Measurements from ENCODE around the gene MUC5AC. TPM values are rescaled to one million over a fixed set of nuclear protein-coding genes. Genes with fewer than 3 reads are reported as not detected.

MUC5AC gene
- total RNA-seq, 2 experiments from 2014 or later, result not detected

DNA sequence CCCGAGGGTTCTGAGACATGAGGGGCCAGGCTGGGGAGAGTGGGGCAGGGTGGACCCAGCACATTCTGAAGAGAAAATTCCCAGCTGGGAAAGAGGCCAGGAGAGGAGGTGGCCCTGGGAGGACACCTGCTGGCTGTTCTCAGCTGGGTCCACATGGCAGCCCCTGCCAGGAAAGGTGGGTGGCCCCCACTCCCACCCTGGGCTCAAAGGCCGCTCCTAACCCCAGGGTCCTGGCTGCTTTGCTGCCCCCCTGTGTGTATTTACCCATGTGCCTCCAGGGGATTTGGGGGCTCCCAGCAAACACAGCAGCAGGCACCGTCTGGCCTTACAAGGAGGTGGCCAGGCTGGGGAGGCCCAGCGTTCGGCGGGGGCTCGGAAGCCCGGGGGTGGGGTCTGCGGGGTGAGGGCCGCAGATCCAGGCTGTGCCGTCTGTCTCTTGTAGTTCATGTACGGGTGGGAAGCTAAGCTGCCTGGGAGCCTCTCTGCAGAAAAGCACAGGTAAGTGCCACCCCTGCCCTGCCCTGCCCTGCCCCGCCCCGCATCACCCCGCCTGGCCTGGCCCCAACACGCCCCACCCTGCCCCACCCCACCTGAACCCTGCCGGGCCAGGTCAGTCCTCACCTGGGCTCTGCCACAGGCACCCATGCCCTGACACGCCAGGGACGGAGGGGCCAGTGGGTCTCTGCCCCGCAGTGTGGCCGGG is 75.7 kb downstream of the MUC5AC start:
- no peak for ATAC-seq
- no peak for DNase-seq
- intact Hi-C loops (cut with micrococcal nuclease), result no loop called here
- H3K27ac Mint-ChIP-seq, result no peak overlapping the region
- no peaks in the 10 kb centered on the region for H3K36me3 Mint-ChIP-seq (ENCODE audit: low read depth)
- POLR2A ChIA-PET, result no interaction called here
- no peak overlapping the region for H3K4me3 Mint-ChIP-seq
- TF ChIP-seq, protein P1, sequence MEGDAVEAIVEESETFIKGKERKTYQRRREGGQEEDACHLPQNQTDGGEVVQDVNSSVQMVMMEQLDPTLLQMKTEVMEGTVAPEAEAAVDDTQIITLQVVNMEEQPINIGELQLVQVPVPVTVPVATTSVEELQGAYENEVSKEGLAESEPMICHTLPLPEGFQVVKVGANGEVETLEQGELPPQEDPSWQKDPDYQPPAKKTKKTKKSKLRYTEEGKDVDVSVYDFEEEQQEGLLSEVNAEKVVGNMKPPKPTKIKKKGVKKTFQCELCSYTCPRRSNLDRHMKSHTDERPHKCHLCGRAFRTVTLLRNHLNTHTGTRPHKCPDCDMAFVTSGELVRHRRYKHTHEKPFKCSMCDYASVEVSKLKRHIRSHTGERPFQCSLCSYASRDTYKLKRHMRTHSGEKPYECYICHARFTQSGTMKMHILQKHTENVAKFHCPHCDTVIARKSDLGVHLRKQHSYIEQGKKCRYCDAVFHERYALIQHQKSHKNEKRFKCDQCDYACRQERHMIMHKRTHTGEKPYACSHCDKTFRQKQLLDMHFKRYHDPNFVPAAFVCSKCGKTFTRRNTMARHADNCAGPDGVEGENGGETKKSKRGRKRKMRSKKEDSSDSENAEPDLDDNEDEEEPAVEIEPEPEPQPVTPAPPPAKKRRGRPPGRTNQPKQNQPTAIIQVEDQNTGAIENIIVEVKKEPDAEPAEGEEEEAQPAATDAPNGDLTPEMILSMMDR (IDR thresholded peaks at IDR 0.05), result no peak
- no peaks in the 10 kb centered on the region for H3K27me3 Mint-ChIP-seq
- no peaks in the 10 kb centered on the region for H3K9me3 Mint-ChIP-seq
- H3K4me1 Mint-ChIP-seq (ENCODE audit: low read depth), result no peaks in the 10 kb centered on the region
- CTCF ChIA-PET, result no interaction called here

DNA sequence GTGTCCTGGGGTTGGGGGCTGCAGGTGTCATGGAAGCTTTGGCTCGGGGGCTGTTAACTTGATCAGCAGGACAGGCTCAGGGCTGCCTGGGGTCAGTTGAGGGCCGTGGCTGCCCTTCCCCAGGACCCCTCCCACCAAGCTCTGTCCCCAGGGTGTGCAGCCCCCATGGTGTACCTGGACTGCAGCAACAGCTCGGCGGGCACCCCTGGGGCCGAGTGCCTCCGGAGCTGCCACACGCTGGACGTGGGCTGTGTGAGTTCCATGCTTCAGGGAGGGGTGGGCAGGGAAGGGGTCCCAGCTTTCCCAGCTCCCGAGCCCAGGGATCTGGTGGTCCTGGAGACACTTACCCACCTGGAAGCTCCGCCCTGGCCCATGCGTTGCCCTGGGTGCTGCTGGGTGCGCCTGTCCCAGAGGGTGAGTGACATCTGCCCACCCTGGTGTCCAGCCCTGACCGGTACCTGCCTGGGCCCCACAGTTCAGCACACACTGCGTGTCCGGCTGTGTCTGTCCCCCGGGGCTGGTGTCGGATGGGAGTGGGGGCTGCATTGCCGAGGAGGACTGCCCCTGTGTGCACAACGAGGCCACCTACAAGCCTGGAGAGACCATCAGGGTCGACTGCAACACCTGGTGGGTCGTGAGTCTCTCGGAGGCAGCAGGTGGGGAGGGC is 76.4 kb downstream of the MUC5AC start:
- TF ChIP-seq, protein P1 (IDR thresholded peaks at IDR 0.05), result no peak
- no peaks in the 10 kb centered on the region for H3K27me3 Mint-ChIP-seq
- no peak overlapping the region for H3K27ac Mint-ChIP-seq
- POLR2A ChIA-PET, result no interaction called here
- DNase-seq, result no peak
- no peaks in the 10 kb centered on the region for H3K36me3 Mint-ChIP-seq (ENCODE audit: low read depth)
- CTCF ChIA-PET, result no interaction called here
- no peak for ATAC-seq
- H3K4me1 Mint-ChIP-seq (ENCODE audit: low read depth), result no peaks in the 10 kb centered on the region
- H3K9me3 Mint-ChIP-seq, result no peaks in the 10 kb centered on the region
- intact Hi-C loops (cut with micrococcal nuclease), result no loop called here
- no peak overlapping the region for H3K4me3 Mint-ChIP-seq

DNA sequence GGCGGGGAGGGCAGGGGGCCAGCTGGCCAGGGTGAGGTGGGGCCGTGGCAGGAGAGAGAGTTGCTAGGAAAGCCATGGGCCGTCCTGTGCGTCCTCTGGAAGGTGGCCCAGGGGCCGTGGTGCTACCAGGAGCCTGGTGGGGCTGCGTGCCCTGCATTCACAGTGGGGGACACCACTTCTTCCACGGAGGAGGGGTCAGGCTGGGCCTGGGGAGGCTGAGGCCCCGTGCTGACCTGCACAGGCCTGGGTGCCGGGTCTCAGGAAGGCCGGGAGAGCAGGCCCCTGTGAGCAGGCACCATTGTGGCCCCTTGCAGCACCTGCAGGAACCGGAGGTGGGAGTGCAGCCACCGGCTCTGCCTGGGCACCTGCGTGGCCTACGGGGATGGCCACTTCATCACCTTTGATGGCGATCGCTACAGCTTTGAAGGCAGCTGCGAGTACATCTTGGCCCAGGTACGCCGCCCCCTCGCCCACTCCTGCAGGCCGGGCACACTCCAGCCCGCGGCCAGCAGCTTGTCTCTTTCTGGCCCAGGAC is 77.1 kb downstream of the MUC5AC start:
- TF ChIP-seq, protein P1 (IDR thresholded peaks at IDR 0.05), result no peak
- H3K27ac Mint-ChIP-seq, result no peak overlapping the region
- no peaks in the 10 kb centered on the region for H3K27me3 Mint-ChIP-seq
- H3K36me3 Mint-ChIP-seq (ENCODE audit: low read depth), result no peaks in the 10 kb centered on the region
- POLR2A ChIA-PET, result no interaction called here
- H3K4me3 Mint-ChIP-seq, result no peak overlapping the region
- H3K9me3 Mint-ChIP-seq, result no peaks in the 10 kb centered on the region
- ATAC-seq (no peak), DNase-seq (no peak)
- intact Hi-C loops (cut with micrococcal nuclease), result no loop called here
- no peaks in the 10 kb centered on the region for H3K4me1 Mint-ChIP-seq (ENCODE audit: low read depth)
- CTCF ChIA-PET, result no interaction called here

DNA sequence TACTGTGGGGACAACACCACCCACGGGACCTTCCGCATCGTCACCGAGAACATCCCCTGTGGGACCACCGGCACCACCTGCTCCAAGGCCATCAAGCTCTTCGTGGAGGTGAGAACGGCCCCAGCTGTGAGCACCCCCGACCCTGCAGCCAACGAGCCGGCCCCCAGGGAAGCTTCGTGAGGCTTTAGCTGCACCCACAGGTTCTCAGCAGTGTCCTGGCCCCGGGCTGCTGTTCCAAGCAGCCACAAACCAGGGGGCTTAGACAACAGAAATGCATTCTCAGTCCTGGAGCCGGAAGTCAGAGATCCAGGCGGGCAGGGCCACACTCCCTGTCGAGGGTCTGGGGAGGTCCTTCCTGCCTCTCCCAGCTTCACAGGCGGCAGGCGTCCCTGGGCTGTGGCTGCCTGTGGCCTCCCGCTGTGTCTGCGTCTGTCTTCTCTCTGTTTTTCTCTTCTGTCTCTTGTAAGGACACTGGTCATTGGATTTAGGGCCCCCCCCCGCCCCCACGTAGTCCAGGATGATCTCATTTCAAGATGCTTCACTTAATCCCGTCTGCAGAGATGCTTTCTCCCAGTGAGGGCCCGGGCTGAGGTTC is 77.7 kb downstream of the MUC5AC start:
- POLR2A ChIA-PET, result no interaction called here
- H3K9me3 Mint-ChIP-seq, result no peaks in the 10 kb centered on the region
- TF ChIP-seq, protein P1 (IDR thresholded peaks at IDR 0.05), result no peak
- H3K36me3 Mint-ChIP-seq (ENCODE audit: low read depth), result no peaks in the 10 kb centered on the region
- H3K4me3 Mint-ChIP-seq, result no peak overlapping the region
- no peak for ATAC-seq
- H3K4me1 Mint-ChIP-seq (ENCODE audit: low read depth), result no peaks in the 10 kb centered on the region
- intact Hi-C loops (cut with micrococcal nuclease), result no loop called here
- no peaks in the 10 kb centered on the region for H3K27me3 Mint-ChIP-seq
- no peak for DNase-seq
- no peak overlapping the region for H3K27ac Mint-ChIP-seq
- CTCF ChIA-PET, result no interaction called here

GRCh38 chr11:1235901-1236315 is 78.2 kb downstream of the MUC5AC start:
- intact Hi-C loops (cut with micrococcal nuclease), result no loop called here
- TF ChIP-seq, protein P1 (IDR thresholded peaks at IDR 0.05), result no peak
- no peaks in the 10 kb centered on the region for H3K9me3 Mint-ChIP-seq
- no peak overlapping the region for H3K4me3 Mint-ChIP-seq
- POLR2A ChIA-PET, result no interaction called here
- CTCF ChIA-PET, result no interaction called here
- no peak overlapping the region for H3K27ac Mint-ChIP-seq
- DNase-seq (no peak), ATAC-seq (no peak)
- H3K36me3 Mint-ChIP-seq (ENCODE audit: low read depth), result no peaks in the 10 kb centered on the region
- no peaks in the 10 kb centered on the region for H3K27me3 Mint-ChIP-seq
- H3K4me1 Mint-ChIP-seq (ENCODE audit: low read depth), result no peaks in the 10 kb centered on the region

Measured in activated CD8-positive, alpha-beta T cell treated with anti-CD3 and anti-CD28 coated beads for 36 hours (primary cell).